K562 (cell line): ENCODE results near the gene MTERF4. TPM values are rescaled to one million over a fixed set of nuclear protein-coding genes. Genes with fewer than 3 reads are reported as not detected.

Source experiments
- FOXA1 ChIP-seq: fragments of 450-650 bp; IDR thresholded peaks from 2 replicates; pipeline ENCODE4 v1.6.1; 2016; ENCODE audit warnings: mild to moderate bottlenecking, borderline replicate concordance
- HSF4 ChIP-seq: fragments of 250-450 bp; sonication (Bioruptor Pico); IDR thresholded peaks from 2 replicates; pipeline ENCODE4 v2.1.2; 2022; ENCODE audit warnings: mild to moderate bottlenecking, moderate library complexity, borderline replicate concordance
- NUFIP1 ChIP-seq: fragments of 450-650 bp; IDR thresholded peaks from 2 replicates; pipeline ENCODE4 v1.6.1; 2018; ENCODE audit not compliant: partially characterized antibody
- POLR2A ChIP-seq: fragments of 450-650 bp; conservative IDR thresholded peaks from 2 replicates; pipeline ENCODE4 v1.6.1; 2016
- SIN3B ChIP-seq: fragments of 450-650 bp; IDR thresholded peaks from 2 replicates; pipeline ENCODE4 v1.6.1; 2017; ENCODE audit warnings: low read depth, mild to moderate bottlenecking, moderate library complexity
- ZBTB8A ChIP-seq: fragments of 450-650 bp; IDR thresholded peaks from 2 replicates; pipeline ENCODE4 v1.6.1; 2018; ENCODE audit warnings: mild to moderate bottlenecking, moderate library complexity; ENCODE audit not compliant: partially characterized antibody
- ZSCAN32 ChIP-seq: fragments of 450-650 bp; formaldehyde crosslinking; IDR thresholded peaks from 2 replicates; pipeline ENCODE4 v1.4.0; 2020; ENCODE audit warnings: mild to moderate bottlenecking, moderate library complexity
- ZZZ3 ChIP-seq: fragments of 450-650 bp; IDR thresholded peaks from 2 replicates; pipeline ENCODE4 v1.6.1; 2016; ENCODE audit warnings: antibody characterized with exemption, mild to moderate bottlenecking, moderate library complexity
- polyA plus RNA-seq, 8 experiments: library from polyadenylated mRNA; depleted of rRNA in 4 of 8; stranded (reverse) in 5 of 8; unstranded in 3 of 8; fragments of >200 nt; fragmentation: Nextera tagmentation in 2 of 8; fragmentation: Illumina TruSeq in 1 of 8; extraction: Ambion mirVana in 2 of 8; extraction: Trizol in 1 of 8; gene quantifications; 2 replicates each; pipeline versions ENCODE4 v1.2.1 to v1.2.3, GENCODE V29; 2011 to 2014; ENCODE audit warnings: inconsistent platforms in 1 of 8, missing spikeins in 1 of 8
- total RNA-seq, 7 experiments: library from RNA; depleted of rRNA in 6 of 7; stranded (reverse); fragments of >200 nt in 6 of 7; fragmentation: Illumina TruSeq in 2 of 7; extraction: Trizol in 2 of 7; gene quantifications; 2 replicates each; pipeline versions ENCODE4 v1.2.1 to v1.2.3, GENCODE V29; 2011 to 2021; ENCODE audit warnings: low replicate concordance in 1 of 7
- TF ChIP-seq, protein P1 (sequence below): fragments of 450-650 bp; IDR thresholded peaks from 2 replicates; pipeline ENCODE4 v1.6.1; 2016; ENCODE audit warnings: mild to moderate bottlenecking, moderate library complexity
- TF ChIP-seq, protein P2 (sequence below): sonication (generic); formaldehyde crosslinking; IDR thresholded peaks from 2 replicates; pipeline ENCODE4 v1.8.1; 2022; ENCODE audit warnings: missing genetic modification reagents
- TF ChIP-seq, protein P3 (sequence below): fragments of 250-450 bp; sonication (Bioruptor Pico); IDR thresholded peaks from 2 replicates; pipeline ENCODE4 v1.6.1; 2021; ENCODE audit warnings: mild to moderate bottlenecking

Gene MTERF4
- total and polyA plus RNA-seq, 9 of the 15 experiments (the other 6 are each of a cell fraction or from before 2014, with no cell fraction given) = 15.3 to 29.6 (median 21.2) TPM

DNA sequence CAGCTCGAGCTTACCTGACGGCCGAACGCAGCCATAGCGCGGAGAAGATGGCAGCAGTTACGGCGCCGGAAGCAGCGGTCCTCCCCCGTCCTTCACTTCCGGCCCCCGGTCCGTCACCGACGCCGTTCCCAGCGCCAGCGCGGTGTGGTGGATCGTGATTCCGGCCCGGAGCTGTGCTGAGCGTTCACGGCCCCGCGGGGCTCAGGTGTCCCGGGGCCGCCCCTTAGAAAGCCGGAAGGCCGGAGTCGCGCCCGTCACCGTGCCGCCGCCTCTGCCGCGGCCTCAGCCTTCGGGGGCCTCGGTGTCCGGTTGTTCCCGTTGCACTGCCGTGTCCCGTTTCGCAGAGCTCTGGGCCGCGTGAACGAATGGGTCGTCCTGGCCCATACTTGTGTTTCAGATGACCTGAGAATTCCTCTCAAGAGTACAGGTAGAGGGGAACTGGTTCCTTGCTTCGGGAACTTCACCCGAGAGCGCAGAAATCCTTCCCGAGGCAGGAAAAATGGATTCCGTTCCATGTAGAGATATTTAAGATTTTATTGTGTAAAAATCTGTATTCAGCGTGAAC lies at the start of gene MTERF4 (continued):
- TF ChIP-seq, protein P1, sequence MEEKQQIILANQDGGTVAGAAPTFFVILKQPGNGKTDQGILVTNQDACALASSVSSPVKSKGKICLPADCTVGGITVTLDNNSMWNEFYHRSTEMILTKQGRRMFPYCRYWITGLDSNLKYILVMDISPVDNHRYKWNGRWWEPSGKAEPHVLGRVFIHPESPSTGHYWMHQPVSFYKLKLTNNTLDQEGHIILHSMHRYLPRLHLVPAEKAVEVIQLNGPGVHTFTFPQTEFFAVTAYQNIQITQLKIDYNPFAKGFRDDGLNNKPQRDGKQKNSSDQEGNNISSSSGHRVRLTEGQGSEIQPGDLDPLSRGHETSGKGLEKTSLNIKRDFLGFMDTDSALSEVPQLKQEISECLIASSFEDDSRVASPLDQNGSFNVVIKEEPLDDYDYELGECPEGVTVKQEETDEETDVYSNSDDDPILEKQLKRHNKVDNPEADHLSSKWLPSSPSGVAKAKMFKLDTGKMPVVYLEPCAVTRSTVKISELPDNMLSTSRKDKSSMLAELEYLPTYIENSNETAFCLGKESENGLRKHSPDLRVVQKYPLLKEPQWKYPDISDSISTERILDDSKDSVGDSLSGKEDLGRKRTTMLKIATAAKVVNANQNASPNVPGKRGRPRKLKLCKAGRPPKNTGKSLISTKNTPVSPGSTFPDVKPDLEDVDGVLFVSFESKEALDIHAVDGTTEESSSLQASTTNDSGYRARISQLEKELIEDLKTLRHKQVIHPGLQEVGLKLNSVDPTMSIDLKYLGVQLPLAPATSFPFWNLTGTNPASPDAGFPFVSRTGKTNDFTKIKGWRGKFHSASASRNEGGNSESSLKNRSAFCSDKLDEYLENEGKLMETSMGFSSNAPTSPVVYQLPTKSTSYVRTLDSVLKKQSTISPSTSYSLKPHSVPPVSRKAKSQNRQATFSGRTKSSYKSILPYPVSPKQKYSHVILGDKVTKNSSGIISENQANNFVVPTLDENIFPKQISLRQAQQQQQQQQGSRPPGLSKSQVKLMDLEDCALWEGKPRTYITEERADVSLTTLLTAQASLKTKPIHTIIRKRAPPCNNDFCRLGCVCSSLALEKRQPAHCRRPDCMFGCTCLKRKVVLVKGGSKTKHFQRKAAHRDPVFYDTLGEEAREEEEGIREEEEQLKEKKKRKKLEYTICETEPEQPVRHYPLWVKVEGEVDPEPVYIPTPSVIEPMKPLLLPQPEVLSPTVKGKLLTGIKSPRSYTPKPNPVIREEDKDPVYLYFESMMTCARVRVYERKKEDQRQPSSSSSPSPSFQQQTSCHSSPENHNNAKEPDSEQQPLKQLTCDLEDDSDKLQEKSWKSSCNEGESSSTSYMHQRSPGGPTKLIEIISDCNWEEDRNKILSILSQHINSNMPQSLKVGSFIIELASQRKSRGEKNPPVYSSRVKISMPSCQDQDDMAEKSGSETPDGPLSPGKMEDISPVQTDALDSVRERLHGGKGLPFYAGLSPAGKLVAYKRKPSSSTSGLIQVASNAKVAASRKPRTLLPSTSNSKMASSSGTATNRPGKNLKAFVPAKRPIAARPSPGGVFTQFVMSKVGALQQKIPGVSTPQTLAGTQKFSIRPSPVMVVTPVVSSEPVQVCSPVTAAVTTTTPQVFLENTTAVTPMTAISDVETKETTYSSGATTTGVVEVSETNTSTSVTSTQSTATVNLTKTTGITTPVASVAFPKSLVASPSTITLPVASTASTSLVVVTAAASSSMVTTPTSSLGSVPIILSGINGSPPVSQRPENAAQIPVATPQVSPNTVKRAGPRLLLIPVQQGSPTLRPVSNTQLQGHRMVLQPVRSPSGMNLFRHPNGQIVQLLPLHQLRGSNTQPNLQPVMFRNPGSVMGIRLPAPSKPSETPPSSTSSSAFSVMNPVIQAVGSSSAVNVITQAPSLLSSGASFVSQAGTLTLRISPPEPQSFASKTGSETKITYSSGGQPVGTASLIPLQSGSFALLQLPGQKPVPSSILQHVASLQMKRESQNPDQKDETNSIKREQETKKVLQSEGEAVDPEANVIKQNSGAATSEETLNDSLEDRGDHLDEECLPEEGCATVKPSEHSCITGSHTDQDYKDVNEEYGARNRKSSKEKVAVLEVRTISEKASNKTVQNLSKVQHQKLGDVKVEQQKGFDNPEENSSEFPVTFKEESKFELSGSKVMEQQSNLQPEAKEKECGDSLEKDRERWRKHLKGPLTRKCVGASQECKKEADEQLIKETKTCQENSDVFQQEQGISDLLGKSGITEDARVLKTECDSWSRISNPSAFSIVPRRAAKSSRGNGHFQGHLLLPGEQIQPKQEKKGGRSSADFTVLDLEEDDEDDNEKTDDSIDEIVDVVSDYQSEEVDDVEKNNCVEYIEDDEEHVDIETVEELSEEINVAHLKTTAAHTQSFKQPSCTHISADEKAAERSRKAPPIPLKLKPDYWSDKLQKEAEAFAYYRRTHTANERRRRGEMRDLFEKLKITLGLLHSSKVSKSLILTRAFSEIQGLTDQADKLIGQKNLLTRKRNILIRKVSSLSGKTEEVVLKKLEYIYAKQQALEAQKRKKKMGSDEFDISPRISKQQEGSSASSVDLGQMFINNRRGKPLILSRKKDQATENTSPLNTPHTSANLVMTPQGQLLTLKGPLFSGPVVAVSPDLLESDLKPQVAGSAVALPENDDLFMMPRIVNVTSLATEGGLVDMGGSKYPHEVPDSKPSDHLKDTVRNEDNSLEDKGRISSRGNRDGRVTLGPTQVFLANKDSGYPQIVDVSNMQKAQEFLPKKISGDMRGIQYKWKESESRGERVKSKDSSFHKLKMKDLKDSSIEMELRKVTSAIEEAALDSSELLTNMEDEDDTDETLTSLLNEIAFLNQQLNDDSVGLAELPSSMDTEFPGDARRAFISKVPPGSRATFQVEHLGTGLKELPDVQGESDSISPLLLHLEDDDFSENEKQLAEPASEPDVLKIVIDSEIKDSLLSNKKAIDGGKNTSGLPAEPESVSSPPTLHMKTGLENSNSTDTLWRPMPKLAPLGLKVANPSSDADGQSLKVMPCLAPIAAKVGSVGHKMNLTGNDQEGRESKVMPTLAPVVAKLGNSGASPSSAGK = no peak
- TF ChIP-seq ZSCAN32 (CRISPR knock-in tag) = no peak
- TF ChIP-seq FOXA1 = no peak
- no peak for TF ChIP-seq HSF4 (CRISPR knock-in tag)
- TF ChIP-seq ZZZ3 = no peak
- TF ChIP-seq, protein P2, sequence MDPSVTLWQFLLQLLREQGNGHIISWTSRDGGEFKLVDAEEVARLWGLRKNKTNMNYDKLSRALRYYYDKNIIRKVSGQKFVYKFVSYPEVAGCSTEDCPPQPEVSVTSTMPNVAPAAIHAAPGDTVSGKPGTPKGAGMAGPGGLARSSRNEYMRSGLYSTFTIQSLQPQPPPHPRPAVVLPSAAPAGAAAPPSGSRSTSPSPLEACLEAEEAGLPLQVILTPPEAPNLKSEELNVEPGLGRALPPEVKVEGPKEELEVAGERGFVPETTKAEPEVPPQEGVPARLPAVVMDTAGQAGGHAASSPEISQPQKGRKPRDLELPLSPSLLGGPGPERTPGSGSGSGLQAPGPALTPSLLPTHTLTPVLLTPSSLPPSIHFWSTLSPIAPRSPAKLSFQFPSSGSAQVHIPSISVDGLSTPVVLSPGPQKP (CRISPR knock-in tag) = no peak
- TF ChIP-seq, protein P3, sequence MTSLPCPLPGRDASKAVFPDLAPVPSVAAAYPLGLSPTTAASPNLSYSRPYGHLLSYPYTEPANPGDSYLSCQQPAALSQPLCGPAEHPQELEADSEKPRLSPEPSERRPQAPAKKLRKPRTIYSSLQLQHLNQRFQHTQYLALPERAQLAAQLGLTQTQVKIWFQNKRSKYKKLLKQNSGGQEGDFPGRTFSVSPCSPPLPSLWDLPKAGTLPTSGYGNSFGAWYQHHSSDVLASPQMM = no peak
- TF ChIP-seq NUFIP1 = no peak
- TF ChIP-seq POLR2A = peak; percentile 80
- no peak for TF ChIP-seq ZBTB8A
- TF ChIP-seq SIN3B = peak; percentile 97
